IPS-20b (cell line): ENCODE data around the gene REEP6.

Experiments
- H3K27ac ChIP-seq: one replicate; pipeline ENCODE4 v1.5.1; 2013; ENCODE audit warnings: low read length
- H3K27me3 ChIP-seq: 2 replicates; pipeline ENCODE4 v1.6.1; 2013; ENCODE audit warnings: mild to moderate bottlenecking, low read length, inconsistent platforms; ENCODE audit not compliant: insufficient read depth
- H3K36me3 ChIP-seq: 2 replicates; pipeline ENCODE4 v1.6.1; 2013; ENCODE audit warnings: low read depth, mild to moderate bottlenecking, inconsistent platforms, low read length, moderate library complexity; ENCODE audit not compliant: insufficient read depth
- H3K4me1 ChIP-seq: 2 replicates; pipeline ENCODE4 v1.6.1; 2013; ENCODE audit warnings: mild to moderate bottlenecking, control low read depth, inconsistent platforms, low read length, moderate library complexity; ENCODE audit not compliant: insufficient read depth
- H3K4me3 ChIP-seq: 2 replicates; pipeline ENCODE4 v1.5.1; 2013; ENCODE audit warnings: mild to moderate bottlenecking, low read length, inconsistent platforms
- H3K9ac ChIP-seq: 2 replicates; pipeline ENCODE4 v1.6.1; 2013; ENCODE audit warnings: low read depth, mild to moderate bottlenecking, inconsistent platforms, low read length, moderate library complexity
- H3K9me3 ChIP-seq: 2 replicates; pipeline ENCODE4 v1.6.1; 2013; ENCODE audit warnings: mild to moderate bottlenecking, low read depth, low read length, inconsistent platforms; ENCODE audit not compliant: insufficient read depth

Gene REEP6

DNA sequence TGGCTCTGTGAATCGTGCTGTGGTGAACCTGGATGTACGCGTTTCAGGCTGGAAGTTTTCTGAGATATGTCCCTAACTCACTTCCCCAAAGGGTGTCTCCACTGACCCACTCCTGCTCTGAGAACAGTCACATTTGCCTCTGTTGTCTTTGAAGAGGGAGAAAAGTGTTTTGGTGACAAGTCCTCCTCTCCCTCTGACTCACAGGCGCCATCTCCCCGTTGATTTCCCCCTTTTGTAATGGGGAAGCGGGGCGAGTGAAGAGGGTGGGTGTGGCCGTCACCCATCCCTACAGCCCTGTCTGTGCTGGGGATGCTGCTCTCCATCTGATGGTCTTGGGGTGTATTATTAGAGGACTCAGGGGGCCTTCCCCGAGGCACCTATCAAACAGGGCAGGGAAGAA lies 31.5 kb upstream of the REEP6 start:
- no peak overlapping the region for H3K27ac ChIP-seq
- no peak overlapping the region for H3K4me3 ChIP-seq
- no peak overlapping the region for H3K9ac ChIP-seq
- H3K4me1 ChIP-seq, result no peaks in the 10 kb centered on the region
- no peaks in the 10 kb centered on the region for H3K9me3 ChIP-seq
- H3K36me3 ChIP-seq, result no peaks in the 10 kb centered on the region
- peaks cover 72% of the 10 kb centered on the region for H3K27me3 ChIP-seq

GRCh38 chr19:1460033-1460995 lies 30.7 kb upstream of the REEP6 start:
- Histone ChIP-seq H3K9ac (no peak overlapping the region), H3K4me3 (no peak overlapping the region), H3K27me3 (peaks cover 74% of the 10 kb centered on the region), H3K4me1 (no peaks in the 10 kb centered on the region), H3K9me3 (no peaks in the 10 kb centered on the region), H3K27ac (no peak overlapping the region), H3K36me3 (no peaks in the 10 kb centered on the region)

- no peak overlapping the region for H3K9ac ChIP-seq
- H3K4me1 ChIP-seq, result no peaks in the 10 kb centered on the region
- no peaks in the 10 kb centered on the region for H3K9me3 ChIP-seq
- H3K36me3 ChIP-seq, result no peaks in the 10 kb centered on the region
- peaks cover 74% of the 10 kb centered on the region for H3K27me3 ChIP-seq
- H3K4me3 ChIP-seq, result no peak overlapping the region
- no peak overlapping the region for H3K27ac ChIP-seq
Observed at GRCh38 chr19:1461862-1462261, 29.1 kb upstream of the REEP6 start.

DNA sequence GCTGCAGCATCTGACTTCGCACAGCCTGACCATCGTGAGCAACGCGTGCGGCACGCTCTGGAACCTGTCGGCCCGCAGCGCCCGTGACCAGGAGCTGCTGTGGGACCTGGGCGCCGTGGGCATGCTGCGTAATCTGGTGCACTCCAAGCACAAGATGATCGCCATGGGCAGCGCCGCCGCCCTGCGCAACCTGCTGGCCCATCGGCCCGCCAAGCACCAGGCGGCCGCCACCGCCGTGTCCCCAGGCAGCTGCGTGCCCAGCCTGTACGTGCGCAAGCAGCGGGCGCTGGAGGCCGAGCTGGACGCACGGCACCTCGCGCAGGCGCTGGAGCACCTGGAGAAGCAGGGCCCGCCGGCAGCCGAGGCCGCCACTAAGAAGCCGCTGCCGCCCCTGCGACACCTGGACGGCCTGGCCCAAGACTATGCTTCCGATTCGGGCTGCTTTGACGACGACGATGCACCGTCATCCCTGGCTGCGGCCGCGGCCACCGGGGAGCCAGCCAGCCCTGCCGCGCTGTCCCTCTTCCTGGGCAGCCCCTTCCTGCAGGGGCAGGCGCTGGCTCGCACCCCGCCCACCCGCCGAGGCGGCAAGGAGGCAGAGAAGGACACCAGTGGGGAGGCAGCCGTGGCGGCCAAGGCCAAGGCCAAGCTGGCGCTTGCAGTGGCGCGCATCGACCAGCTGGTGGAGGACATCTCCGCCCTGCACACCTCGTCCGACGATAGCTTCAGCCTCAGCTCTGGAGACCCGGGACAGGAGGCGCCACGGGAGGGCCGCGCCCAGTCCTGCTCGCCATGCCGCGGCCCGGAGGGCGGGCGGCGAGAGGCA lies 25.6 kb upstream of the REEP6 start:
- no peak overlapping the region; the same call in 1 of the 2 replicates for H3K4me3 ChIP-seq
- H3K9ac ChIP-seq, result no peak overlapping the region
- H3K4me1 ChIP-seq, result no peaks in the 10 kb centered on the region
- no peak overlapping the region for H3K27ac ChIP-seq
- no peaks in the 10 kb centered on the region for H3K9me3 ChIP-seq
- H3K27me3 ChIP-seq, result peaks cover 74% of the 10 kb centered on the region
- H3K36me3 ChIP-seq, result no peaks in the 10 kb centered on the region

DNA sequence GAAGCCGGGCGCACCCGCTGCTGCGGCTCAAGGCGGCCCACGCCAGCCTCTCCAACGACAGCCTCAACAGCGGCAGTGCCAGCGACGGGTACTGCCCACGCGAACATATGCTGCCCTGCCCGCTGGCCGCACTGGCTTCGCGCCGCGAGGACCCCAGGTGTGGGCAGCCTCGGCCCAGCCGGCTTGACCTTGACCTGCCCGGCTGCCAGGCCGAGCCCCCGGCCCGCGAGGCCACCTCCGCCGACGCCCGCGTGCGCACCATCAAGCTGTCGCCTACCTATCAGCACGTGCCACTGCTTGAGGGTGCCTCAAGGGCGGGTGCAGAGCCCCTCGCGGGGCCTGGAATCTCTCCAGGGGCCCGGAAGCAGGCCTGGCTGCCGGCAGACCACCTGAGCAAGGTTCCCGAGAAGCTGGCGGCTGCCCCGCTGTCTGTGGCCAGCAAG lies 24.9 kb upstream of the REEP6 start:
- Histone ChIP-seq H3K27ac (no peak overlapping the region), H3K27me3 (peaks cover 81% of the 10 kb centered on the region), H3K4me1 (no peaks in the 10 kb centered on the region), H3K4me3 (no peak overlapping the region), H3K9me3 (no peaks in the 10 kb centered on the region), H3K9ac (no peak overlapping the region), H3K36me3 (no peaks in the 10 kb centered on the region)

DNA sequence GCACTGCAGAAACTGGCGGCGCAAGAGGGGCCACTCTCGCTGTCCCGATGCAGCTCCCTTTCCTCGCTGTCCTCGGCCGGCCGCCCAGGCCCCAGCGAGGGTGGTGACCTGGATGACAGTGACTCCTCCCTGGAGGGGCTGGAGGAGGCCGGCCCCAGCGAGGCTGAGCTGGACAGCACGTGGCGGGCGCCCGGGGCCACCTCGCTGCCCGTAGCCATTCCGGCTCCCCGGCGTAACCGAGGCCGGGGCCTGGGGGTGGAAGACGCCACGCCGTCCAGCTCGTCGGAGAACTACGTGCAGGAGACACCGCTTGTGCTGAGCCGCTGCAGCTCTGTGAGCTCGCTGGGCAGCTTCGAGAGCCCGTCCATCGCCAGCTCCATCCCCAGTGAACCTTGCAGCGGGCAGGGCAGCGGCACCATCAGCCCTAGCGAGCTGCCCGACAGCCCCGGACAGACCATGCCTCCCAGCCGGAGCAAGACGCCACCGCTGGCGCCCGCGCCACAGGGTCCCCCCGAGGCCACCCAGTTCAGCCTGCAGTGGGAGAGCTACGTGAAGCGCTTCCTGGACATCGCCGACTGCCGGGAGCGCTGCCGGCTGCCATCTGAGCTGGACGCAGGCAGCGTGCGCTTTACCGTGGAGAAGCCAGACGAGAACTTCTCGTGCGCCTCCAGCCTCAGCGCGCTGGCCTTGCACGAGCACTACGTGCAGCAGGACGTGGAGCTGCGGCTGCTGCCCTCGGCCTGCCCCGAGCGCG lies 24.3 kb upstream of the REEP6 start:
- H3K27ac ChIP-seq, result no peak overlapping the region
- peaks cover 87% of the 10 kb centered on the region for H3K27me3 ChIP-seq
- H3K9me3 ChIP-seq, result no peaks in the 10 kb centered on the region
- no peak overlapping the region for H3K9ac ChIP-seq
- H3K36me3 ChIP-seq, result no peaks in the 10 kb centered on the region
- H3K4me3 ChIP-seq, result no peak overlapping the region; the same call in 1 of the 2 replicates
- H3K4me1 ChIP-seq, result no peaks in the 10 kb centered on the region

GRCh38 chr19:1467215-1467489 lies 23.8 kb upstream of the REEP6 start:
- Histone ChIP-seq H3K9ac (no peak overlapping the region), H3K27me3 (peaks cover 92% of the 10 kb centered on the region), H3K4me3 (no peak overlapping the region; the same call in 1 of the 2 replicates), H3K27ac (no peak overlapping the region), H3K9me3 (no peaks in the 10 kb centered on the region), H3K4me1 (no peaks in the 10 kb centered on the region), H3K36me3 (no peaks in the 10 kb centered on the region)

DNA sequence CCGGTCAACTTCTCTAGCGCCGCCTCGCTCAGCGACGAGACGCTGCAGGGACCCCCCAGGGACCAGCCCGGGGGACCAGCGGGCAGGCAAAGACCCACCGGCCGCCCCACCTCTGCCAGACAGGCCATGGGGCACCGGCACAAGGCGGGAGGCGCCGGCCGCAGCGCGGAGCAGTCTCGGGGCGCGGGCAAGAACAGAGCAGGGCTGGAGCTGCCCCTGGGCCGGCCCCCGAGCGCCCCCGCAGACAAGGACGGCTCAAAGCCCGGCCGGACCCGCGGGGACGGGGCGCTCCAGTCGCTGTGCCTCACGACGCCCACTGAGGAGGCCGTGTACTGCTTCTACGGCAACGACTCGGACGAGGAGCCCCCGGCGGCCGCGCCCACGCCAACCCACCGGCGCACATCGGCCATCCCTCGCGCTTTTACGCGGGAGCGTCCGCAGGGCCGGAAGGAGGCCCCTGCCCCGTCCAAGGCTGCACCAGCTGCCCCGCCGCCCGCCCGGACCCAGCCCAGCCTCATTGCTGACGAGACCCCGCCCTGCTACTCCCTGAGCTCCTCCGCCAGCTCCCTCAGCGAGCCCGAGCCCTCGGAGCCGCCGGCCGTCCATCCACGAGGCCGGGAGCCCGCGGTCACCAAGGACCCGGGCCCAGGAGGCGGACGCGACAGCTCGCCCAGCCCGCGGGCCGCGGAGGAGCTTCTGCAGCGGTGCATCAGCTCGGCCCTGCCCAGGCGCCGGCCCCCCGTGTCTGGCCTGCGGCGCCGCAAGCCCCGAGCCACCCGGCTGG lies 23.3 kb upstream of the REEP6 start:
- peaks cover 97% of the 10 kb centered on the region for H3K27me3 ChIP-seq
- H3K27ac ChIP-seq, result no peak overlapping the region

DNA sequence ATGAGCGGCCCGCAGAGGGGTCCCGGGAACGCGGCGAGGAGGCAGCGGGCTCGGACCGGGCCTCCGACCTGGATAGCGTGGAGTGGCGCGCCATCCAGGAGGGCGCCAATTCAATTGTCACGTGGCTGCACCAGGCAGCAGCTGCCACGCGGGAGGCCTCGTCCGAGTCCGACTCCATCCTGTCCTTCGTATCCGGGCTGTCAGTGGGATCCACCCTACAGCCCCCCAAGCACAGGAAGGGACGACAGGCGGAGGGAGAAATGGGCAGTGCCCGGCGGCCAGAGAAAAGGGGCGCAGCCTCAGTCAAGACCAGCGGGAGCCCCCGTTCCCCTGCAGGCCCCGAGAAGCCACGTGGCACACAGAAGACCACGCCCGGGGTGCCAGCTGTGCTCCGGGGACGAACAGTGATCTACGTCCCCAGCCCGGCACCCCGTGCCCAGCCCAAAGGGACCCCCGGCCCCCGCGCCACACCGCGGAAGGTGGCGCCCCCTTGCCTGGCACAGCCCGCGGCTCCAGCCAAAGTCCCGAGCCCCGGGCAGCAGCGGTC lies 22.6 kb upstream of the REEP6 start:
- H3K36me3 ChIP-seq, result no peaks in the 10 kb centered on the region
- no peak overlapping the region for H3K9ac ChIP-seq
- H3K27ac ChIP-seq, result no peak overlapping the region
- H3K4me3 ChIP-seq, result no peak overlapping the region
- no peaks in the 10 kb centered on the region for H3K4me1 ChIP-seq
- H3K27me3 ChIP-seq, result peaks cover 100% of the 10 kb centered on the region
- no peaks in the 10 kb centered on the region for H3K9me3 ChIP-seq

More for the DNA sequence above, 23.3 kb upstream of the REEP6 start:
- Histone ChIP-seq H3K4me3 (no peak overlapping the region), H3K4me1 (no peaks in the 10 kb centered on the region), H3K36me3 (no peaks in the 10 kb centered on the region), H3K9ac (no peak overlapping the region), H3K9me3 (no peaks in the 10 kb centered on the region)

DNA sequence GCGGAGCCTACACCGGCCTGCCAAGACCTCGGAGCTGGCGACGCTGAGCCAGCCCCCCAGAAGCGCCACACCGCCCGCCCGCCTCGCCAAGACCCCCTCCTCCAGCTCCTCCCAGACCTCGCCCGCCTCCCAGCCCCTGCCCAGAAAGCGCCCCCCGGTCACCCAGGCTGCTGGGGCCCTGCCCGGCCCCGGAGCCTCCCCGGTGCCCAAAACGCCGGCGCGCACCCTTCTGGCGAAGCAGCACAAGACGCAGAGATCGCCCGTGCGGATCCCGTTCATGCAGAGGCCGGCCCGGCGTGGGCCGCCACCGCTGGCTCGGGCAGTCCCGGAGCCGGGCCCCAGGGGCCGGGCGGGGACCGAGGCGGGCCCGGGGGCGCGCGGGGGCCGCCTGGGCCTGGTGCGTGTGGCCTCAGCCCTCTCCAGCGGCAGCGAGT lies 22.1 kb upstream of the REEP6 start:
- Histone ChIP-seq H3K27me3 (peaks cover 100% of the 10 kb centered on the region), H3K36me3 (no peaks in the 10 kb centered on the region), H3K9me3 (no peaks in the 10 kb centered on the region), H3K27ac (no peak overlapping the region), H3K4me3 (no peak overlapping the region), H3K9ac (no peak overlapping the region), H3K4me1 (no peaks in the 10 kb centered on the region)
